ENCODE results near the gene ELFN2. TPM values are rescaled to one million over a fixed set of nuclear protein-coding genes. Genes with fewer than 3 reads are reported as not detected.
A peak's percentile ranks its signal among the peaks of the same experiment; 100 is the strongest.

Gene ELFN2
- total RNA-seq, 2 experiments from 2014 or later, result 0.63 to 1.8 TPM

- POLR2A ChIA-PET, result no interaction called here
- BruUV-seq (replicated peaks), result no TSS peak
- Histone ChIP-seq H3K27ac (ENCODE audit: low read depth, low read length, poor library complexity, severe bottlenecking) (no peak overlapping the region), H3K4me1 (ENCODE audit: insufficient read depth, low read length, poor library complexity, severe bottlenecking) (peaks cover 47% of the 10 kb centered on the region), H3K36me3 (ENCODE audit: insufficient read depth, low read length) (peaks cover 76% of the 10 kb centered on the region), H3K4me3 (ENCODE audit: low read depth, low read length, poor library complexity, severe bottlenecking) (no peak overlapping the region), H4K20me1 (ENCODE audit: insufficient read depth, low read length) (no peaks in the 10 kb centered on the region), H3K4me2 (ENCODE audit: low read length) (no peak overlapping the region), H3K9me2 (ENCODE audit: insufficient read depth, low read length) (no peaks in the 10 kb centered on the region), H3K9me3 (ENCODE audit: low read length) (no peaks in the 10 kb centered on the region), H2AFZ (ENCODE audit: low read length) (no peak overlapping the region), H3K79me2 (ENCODE audit: insufficient read depth, low read depth, low read length) (peaks cover 5% of the 10 kb centered on the region; the same call in 1 of the 2 replicates)
- CTCF ChIA-PET (ENCODE audit: unreplicated experiment), result no interaction called here
- DNase-seq (ENCODE audit: low spot score), result no peak
- TF ChIP-seq EZH2phosphoT487 (IDR thresholded peaks at IDR 0.05; ENCODE audit: borderline replicate concordance, low read depth, low read length) (no peak), CTCF (conservative IDR thresholded peaks at IDR 0.05; ENCODE audit: low read length) (no peak)
- intact Hi-C loops (cut with micrococcal nuclease; ENCODE audit: unreplicated experiment), result no loop called here
Observed at GRCh38 chr22:37467391-37467955, 40.2 kb upstream of the ELFN2 start.

DNA sequence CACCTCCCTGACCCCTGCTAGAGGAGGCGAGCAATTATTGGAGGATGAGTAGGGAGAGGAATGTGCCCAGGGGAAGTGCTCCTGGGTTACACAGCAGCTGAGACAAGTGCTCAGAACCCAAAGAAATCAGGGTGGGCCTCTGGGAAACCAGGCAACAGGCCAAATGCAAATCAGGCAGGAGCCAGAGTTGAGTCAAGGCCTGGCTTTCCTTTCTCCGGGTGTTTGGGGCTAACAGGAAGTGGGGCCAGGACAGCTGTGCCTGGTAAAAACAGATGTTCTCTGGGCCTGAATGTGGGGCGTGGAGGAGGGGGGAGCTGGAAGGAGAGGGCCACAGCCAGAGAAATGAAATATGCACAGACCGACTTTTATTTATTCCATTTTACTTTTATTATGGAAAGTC is 36.9 kb upstream of the ELFN2 start:
- intact Hi-C loops (cut with micrococcal nuclease; ENCODE audit: unreplicated experiment), result loop anchor here (5.0 kb wide), 1 partner anchor 33 kb away; no protein-coding TSS in a partner anchor
- Histone ChIP-seq H3K4me1 (ENCODE audit: insufficient read depth, low read length, poor library complexity, severe bottlenecking) (peaks cover 49% of the 10 kb centered on the region), H4K20me1 (ENCODE audit: insufficient read depth, low read length) (no peaks in the 10 kb centered on the region), H3K27ac (ENCODE audit: low read depth, low read length, poor library complexity, severe bottlenecking) (peak overlapping the region; percentile 64), H3K4me2 (ENCODE audit: low read length) (peak overlapping the region; percentile 65), H3K79me2 (ENCODE audit: insufficient read depth, low read depth, low read length) (no peaks in the 10 kb centered on the region), H3K9me3 (ENCODE audit: low read length) (no peaks in the 10 kb centered on the region), H3K4me3 (ENCODE audit: low read depth, low read length, poor library complexity, severe bottlenecking) (peak overlapping the region; percentile 31), H3K9me2 (ENCODE audit: insufficient read depth, low read length) (no peaks in the 10 kb centered on the region), H3K36me3 (ENCODE audit: insufficient read depth, low read length) (peaks cover 45% of the 10 kb centered on the region), H2AFZ (ENCODE audit: low read length) (no peak overlapping the region)
- DNase-seq (ENCODE audit: low spot score), result peak; percentile 78
- ChIA-PET POLR2A (interaction anchor here (0.6 kb wide), 1 partner anchor 604 kb away, joined by 3 read pairs; no protein-coding TSS in a partner anchor), CTCF (ENCODE audit: unreplicated experiment) (no interaction called here)
- no TSS peak for BruUV-seq (replicated peaks)
- TF ChIP-seq CTCF (conservative IDR thresholded peaks at IDR 0.05; ENCODE audit: low read length) (no peak), EZH2phosphoT487 (IDR thresholded peaks at IDR 0.05; ENCODE audit: borderline replicate concordance, low read depth, low read length) (no peak)

DNA sequence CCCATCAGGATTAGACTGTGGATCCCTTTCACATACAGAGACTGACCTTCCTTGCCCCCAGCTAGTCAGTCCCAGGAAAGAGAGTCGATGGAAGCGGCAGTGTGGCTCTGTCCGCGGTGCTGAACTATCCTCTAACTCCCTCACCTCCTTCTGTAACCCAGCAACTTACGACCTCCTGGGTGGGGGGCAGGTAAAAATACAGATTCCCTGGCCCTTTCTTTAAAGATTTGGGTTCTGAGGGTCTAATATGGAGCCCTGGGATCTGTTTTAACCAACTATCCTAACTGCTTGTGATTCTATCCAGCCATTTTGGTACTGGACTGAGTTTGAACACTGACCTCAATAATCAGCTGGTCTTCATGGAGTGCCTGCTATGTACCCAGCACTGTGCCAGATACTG is 35.7 kb upstream of the ELFN2 start:
- Histone ChIP-seq H3K27ac (ENCODE audit: low read depth, low read length, poor library complexity, severe bottlenecking) (peak overlapping the region; percentile 64), H3K79me2 (ENCODE audit: insufficient read depth, low read depth, low read length) (no peaks in the 10 kb centered on the region), H3K9me2 (ENCODE audit: insufficient read depth, low read length) (no peaks in the 10 kb centered on the region), H4K20me1 (ENCODE audit: insufficient read depth, low read length) (no peaks in the 10 kb centered on the region), H3K4me1 (ENCODE audit: insufficient read depth, low read length, poor library complexity, severe bottlenecking) (peaks cover 49% of the 10 kb centered on the region), H3K9me3 (ENCODE audit: low read length) (no peaks in the 10 kb centered on the region), H3K36me3 (ENCODE audit: insufficient read depth, low read length) (peaks cover 35% of the 10 kb centered on the region), H3K4me3 (ENCODE audit: low read depth, low read length, poor library complexity, severe bottlenecking) (no peak overlapping the region), H3K4me2 (ENCODE audit: low read length) (no peak overlapping the region), H2AFZ (ENCODE audit: low read length) (no peak overlapping the region)
- TF ChIP-seq EZH2phosphoT487 (IDR thresholded peaks at IDR 0.05; ENCODE audit: borderline replicate concordance, low read depth, low read length), result no peak
- TF ChIP-seq CTCF (conservative IDR thresholded peaks at IDR 0.05; ENCODE audit: low read length), result no peak
- ChIA-PET POLR2A (no interaction called here), CTCF (ENCODE audit: unreplicated experiment) (no interaction called here)
- intact Hi-C loops (cut with micrococcal nuclease; ENCODE audit: unreplicated experiment), result loop anchor here (5.0 kb wide), 1 partner anchor 34 kb away; no protein-coding TSS in a partner anchor
- BruUV-seq (replicated peaks), result no TSS peak
- DNase-seq (ENCODE audit: low spot score), result no peak

Measured in OCI-LY7 (cell line).